Stomach smooth muscle (tissue), 2 donors: Measurements from ENCODE around the gene YKT6.
"Not testable (repeated sequence)": the region's sequence is repeated elsewhere in the genome, so short reads cannot be mapped to it uniquely, and the experiment has no call there.

Experiments used
- H3K27ac ChIP-seq: one replicate; pipeline ENCODE4 v1.7.0; 2013; ENCODE audit warnings: mild to moderate bottlenecking, low read length, inconsistent platforms
- H3K27me3 ChIP-seq, 2 donors: one replicate each; pipeline ENCODE4 v1.7.0; 2013; ENCODE audit warnings: low read length in 2 of 2; ENCODE audit not compliant: insufficient read depth in 2 of 2, control insufficient read depth in 1 of 2
- H3K36me3 ChIP-seq, 2 donors: one replicate each; pipeline ENCODE4 v1.7.0; 2013; ENCODE audit warnings: low read length in 2 of 2; ENCODE audit not compliant: control insufficient read depth in 2 of 2, insufficient read depth in 2 of 2
- H3K4me1 ChIP-seq: one replicate; pipeline ENCODE4 v1.7.0; 2013; ENCODE audit warnings: low read length; ENCODE audit not compliant: control insufficient read depth, insufficient read depth
- H3K4me3 ChIP-seq, 2 donors: one replicate each; pipeline ENCODE4 v1.7.0; 2013; ENCODE audit warnings: low read length in 2 of 2
- H3K9ac ChIP-seq, 2 donors: one replicate each; pipeline ENCODE4 v1.7.0; 2013; ENCODE audit warnings: low read length in 2 of 2, mild to moderate bottlenecking in 1 of 2
- H3K9me3 ChIP-seq, 2 donors: one replicate each; pipeline ENCODE4 v1.7.0; 2013; ENCODE audit warnings: low read length in 2 of 2; ENCODE audit not compliant: control insufficient read depth in 2 of 2
- donor health status: healthy.
- donor health status: Pancreatic carcinoma.

The YKT6 gene

DNA sequence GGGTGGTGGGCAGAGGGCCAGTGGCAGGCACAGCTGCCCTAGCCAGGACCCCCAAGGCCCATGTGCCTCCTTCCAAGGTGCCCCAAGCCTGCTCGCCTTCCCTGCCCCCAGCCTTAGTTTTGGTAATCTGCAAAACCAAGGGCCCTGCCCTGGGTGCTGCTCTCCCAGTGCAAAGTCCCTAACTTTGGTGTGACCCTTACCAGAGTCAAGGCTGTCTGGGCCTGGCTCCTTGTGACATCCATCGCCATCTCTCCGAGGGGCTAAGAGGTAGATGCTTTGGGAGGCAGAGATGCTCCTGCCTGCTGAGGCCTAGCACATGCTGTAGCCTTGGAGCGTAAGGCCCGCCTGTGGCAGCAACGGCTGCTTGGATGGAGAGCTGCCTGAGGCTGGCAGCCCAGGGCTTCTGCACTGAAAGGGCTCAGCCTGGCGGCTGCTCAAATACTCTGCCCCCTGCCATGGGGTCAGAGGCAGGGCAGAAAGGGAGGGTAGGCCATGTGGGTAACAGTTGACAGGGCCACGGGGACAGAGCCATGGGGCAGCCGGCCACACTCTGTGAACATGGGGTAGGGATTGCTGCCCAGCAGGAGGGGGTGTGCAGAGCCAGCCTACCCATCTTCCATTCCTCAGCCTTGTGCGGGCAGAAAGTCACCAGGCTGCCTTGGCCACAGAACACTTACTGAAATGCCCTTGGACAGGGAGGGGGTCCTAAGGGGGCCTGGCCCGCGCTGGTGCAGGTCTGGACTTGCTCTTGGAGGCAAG, 41.7 kb upstream of the YKT6 start:
- Histone ChIP-seq H3K4me1 (no peaks in the 10 kb centered on the region), H3K9ac (no peak overlapping the region), H3K27ac (no peak overlapping the region), H3K27me3 (peaks cover 0 to 2% of the 10 kb centered on the region in 2 donors), H3K4me3 (no peak overlapping the region), H3K9me3 (no peaks in the 10 kb centered on the region), H3K36me3 (no peaks in the 10 kb centered on the region)

DNA sequence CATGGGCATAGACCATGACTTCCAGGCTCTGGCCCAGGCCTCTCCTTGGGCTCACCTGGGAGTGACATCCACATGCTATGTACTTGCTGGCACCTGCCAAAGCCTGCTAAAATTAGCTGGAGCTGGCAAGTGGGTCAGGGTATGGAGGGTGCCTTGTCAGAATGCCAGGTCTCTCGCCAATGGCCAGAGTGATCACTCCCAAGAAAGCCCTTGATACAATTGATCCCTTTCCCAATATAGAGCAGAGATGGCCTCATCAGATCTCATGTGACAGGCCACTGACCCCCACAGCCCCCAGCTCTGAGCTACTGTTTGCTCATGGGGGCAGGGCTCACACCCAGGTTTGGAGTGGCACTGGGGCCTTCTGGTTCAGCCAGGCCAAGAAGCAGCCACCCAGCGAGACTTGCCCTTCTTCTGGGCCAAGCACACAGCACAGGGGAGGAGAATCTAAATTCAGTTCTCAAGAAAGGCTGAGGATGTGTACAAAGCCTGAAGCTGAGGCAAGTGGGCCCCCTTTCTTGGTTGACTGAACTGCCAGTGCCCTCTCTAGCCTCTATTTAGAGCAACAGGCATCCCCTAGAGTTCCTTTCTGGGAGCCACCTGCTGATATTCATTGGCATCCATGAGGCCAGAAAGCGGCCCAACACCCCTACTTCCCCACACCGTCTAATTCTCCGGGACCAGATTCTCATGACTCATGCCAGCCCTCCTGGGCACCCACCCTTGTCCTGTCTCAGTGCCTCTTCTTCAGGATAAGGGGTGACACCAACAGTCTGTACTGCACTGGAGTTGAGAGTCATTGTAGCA, 40.8 kb upstream of the YKT6 start:
- Histone ChIP-seq H3K4me3 (no peak overlapping the region), H3K9me3 (no peaks in the 10 kb centered on the region)

DNA sequence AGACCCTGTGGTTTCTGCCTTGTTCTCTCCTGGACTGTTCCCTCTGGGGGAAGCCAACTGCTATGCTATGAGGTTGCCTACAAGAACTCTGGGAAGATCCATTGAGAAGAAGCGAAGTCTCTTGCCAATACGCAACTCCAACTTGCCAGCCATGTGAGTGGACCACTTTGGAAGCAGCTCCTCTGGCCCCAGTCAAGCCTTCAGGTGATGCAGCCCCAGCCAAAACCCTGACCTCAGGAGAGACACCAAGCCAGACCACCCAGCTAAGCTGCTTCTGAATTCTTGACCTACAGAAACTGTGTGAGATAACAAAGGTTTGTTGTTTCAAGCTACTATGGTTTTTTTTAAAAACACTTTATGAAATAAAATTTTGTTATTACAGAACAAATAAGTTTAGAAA, 39.4 kb upstream of the YKT6 start:
- H3K4me1 ChIP-seq, result no peaks in the 10 kb centered on the region
- H3K4me3 ChIP-seq, result no peak overlapping the region
- H3K9me3 ChIP-seq, result no peaks in the 10 kb centered on the region
- no peak overlapping the region for H3K9ac ChIP-seq
- H3K27me3 ChIP-seq, result peaks cover 0 to 2% of the 10 kb centered on the region in 2 donors
- no peaks in the 10 kb centered on the region for H3K36me3 ChIP-seq
- H3K27ac ChIP-seq, result no peak overlapping the region

More for the DNA sequence above, 40.8 kb upstream of the YKT6 start:
- H3K9ac ChIP-seq, result no peak overlapping the region
- H3K27ac ChIP-seq, result no peak overlapping the region
- H3K4me1 ChIP-seq, result no peaks in the 10 kb centered on the region
- H3K36me3 ChIP-seq, result no peaks in the 10 kb centered on the region
- peaks cover 0 to 2% of the 10 kb centered on the region in 2 donors for H3K27me3 ChIP-seq

DNA sequence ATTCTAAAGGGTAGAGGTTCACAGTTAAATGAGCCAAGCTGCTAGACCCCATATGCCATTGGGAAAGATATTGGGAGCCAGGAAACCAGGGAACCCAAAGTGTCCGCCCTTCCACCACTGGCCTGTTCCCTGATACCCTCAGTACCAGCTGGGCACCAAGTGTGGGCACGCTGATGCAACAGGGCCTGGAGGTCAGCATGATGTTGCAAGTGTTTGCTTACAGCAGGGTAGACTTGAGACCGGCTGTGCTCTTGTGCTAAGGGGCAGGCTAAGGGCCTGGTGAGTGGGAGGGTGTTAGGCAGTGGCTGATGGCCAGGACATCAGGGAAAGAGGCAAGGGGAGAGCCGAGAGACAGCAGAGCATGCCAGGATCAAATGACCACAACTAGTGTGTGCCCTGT, 38.6 kb upstream of the YKT6 start:
- no peaks in the 10 kb centered on the region for H3K4me1 ChIP-seq

DNA sequence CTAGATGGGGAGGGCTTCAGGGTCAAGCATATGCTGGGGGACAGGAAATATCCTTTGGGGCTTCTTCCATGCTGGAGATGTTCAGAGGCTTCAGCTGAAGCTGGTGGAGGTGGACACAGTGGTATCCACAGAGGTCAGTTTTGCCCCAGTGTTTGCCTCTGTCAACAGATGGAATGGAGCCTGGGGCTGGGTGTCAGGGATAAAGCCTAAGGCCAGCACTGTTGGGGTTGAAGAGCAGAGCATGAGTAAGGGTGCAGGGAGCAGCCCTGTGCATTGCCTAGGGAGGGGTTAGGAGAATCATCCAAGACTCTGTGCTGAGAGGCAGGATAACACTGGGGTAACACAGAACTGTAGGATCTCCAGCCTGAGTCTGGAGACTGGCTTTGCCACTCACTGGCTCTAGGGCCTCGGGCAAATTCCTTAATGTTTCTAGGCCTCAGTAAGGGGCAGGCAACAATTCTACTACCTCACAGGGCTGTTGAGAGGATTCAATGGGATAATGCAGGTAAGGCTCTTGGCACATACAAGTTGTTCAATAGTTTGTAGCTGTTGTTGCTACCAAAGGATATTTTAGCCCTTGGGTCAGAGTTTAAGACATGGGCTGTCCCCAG, 37.9 kb upstream of the YKT6 start:
- Histone ChIP-seq H3K9ac (no peak overlapping the region), H3K36me3 (no peaks in the 10 kb centered on the region), H3K27me3 (peaks cover 0 to 2% of the 10 kb centered on the region in 2 donors), H3K9me3 (no peaks in the 10 kb centered on the region), H3K27ac (no peak overlapping the region), H3K4me3 (no peak overlapping the region), H3K4me1 (no peaks in the 10 kb centered on the region)

More for the DNA sequence above, 38.6 kb upstream of the YKT6 start:
- Histone ChIP-seq H3K9ac (no peak overlapping the region), H3K27ac (no peak overlapping the region), H3K9me3 (no peaks in the 10 kb centered on the region), H3K36me3 (no peaks in the 10 kb centered on the region), H3K4me3 (no peak overlapping the region), H3K27me3 (peaks cover 0 to 2% of the 10 kb centered on the region in 2 donors)

DNA sequence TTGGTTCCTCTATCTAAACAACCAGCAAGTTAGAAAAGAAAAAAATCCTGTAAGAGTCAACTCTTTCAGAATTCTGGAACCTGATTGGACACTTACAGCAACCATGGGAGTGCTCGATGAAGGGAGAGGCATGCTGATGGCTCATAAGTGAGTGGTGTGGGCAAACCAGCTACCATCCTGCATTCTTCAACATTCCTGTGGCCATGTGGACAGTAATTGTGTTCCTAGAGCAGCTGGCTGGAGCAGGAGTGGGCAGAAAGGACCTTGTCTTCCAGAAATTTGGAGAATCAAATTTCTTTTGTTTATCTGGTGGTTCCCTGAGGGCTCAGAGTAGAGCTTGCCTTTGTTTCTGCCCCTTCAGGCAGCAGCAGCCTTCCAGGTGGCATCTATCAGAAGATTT, 37.2 kb upstream of the YKT6 start:
- Histone ChIP-seq H3K9me3 (no peaks in the 10 kb centered on the region), H3K9ac (no peak overlapping the region), H3K36me3 (no peaks in the 10 kb centered on the region), H3K4me1 (no peaks in the 10 kb centered on the region), H3K27me3 (peaks cover 0 to 2% of the 10 kb centered on the region in 2 donors), H3K27ac (no peak overlapping the region), H3K4me3 (no peak overlapping the region)

DNA sequence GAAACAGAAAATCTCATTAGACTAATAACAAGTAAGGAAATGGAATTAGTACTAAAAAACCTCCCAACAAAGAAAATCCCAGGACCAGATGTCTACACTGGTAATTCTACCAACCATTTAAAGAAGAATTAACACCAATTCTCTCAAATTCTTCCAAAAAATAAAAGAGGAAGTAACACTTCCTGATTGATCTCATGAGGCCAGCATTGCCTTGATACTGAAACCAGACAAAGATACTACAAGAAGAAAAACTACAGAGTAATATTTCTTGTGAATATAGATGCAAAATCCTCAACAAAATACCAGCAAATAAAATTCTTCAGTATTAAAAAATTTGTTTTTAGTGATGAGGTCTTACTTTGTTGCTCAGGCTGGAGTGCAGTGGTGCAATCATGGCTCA, 32.9 kb upstream of the YKT6 start:
- H3K27ac ChIP-seq, result no peak overlapping the region
- H3K4me1 ChIP-seq, result no peaks in the 10 kb centered on the region

DNA sequence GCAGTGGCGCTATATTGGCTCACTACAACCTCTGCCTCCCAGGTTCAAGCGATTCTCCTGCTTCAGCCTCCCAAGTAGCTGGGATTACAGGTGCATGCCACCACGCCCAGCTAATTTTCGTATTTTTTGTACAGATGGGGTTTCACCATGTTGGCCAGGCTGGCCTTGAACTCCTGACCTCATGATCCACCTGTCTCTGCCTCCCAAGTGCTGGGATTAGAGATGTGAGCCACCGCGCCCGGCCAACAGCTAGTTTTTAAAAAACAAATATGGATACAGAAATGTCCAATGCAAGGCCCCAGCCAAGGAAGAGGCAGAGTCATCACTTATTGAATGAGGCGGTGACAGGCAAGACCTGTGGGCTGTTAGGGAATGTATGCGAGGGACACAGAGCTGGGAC, 28.9 kb upstream of the YKT6 start:
- H3K36me3 ChIP-seq, H3K4me3 ChIP-seq, H3K9me3 ChIP-seq, H3K9ac ChIP-seq, H3K27me3 ChIP-seq, H3K27ac ChIP-seq, H3K4me1 ChIP-seq: not testable (repeated sequence)

More for the DNA sequence above, 32.9 kb upstream of the YKT6 start:
- no peak overlapping the region for H3K4me3 ChIP-seq
- H3K27me3 ChIP-seq, result peaks cover under 1 to 2% of the 10 kb centered on the region in 2 donors
- H3K9me3 ChIP-seq, result no peaks in the 10 kb centered on the region
- H3K9ac ChIP-seq, result no peak overlapping the region
- no peaks in the 10 kb centered on the region for H3K36me3 ChIP-seq

DNA sequence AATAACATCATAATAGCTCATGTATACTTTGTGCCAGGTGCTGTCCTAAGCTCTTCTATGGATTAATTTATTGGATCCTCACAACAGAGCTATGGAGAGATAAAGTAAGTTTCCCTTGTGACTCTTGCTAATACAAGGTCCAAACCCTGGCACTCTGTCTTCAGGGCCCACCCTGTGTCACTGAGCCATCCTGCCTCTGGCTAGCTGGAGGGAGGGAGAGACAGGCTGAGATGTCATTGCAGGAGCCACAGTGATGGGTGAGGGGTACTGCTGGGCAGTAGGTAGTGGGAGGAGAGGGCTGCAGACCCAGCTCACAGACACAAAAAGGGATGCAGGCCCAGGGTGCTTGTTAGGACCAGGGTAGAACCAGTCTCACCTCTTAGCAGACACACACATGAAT, 28.4 kb upstream of the YKT6 start:
- peaks cover 0 to 4% of the 10 kb centered on the region in 2 donors for H3K27me3 ChIP-seq
- no peak overlapping the region for H3K27ac ChIP-seq
- H3K4me1 ChIP-seq, result no peaks in the 10 kb centered on the region
- no peaks in the 10 kb centered on the region for H3K9me3 ChIP-seq
- H3K4me3 ChIP-seq, result no peak overlapping the region
- no peaks in the 10 kb centered on the region for H3K36me3 ChIP-seq
- no peak overlapping the region for H3K9ac ChIP-seq

DNA sequence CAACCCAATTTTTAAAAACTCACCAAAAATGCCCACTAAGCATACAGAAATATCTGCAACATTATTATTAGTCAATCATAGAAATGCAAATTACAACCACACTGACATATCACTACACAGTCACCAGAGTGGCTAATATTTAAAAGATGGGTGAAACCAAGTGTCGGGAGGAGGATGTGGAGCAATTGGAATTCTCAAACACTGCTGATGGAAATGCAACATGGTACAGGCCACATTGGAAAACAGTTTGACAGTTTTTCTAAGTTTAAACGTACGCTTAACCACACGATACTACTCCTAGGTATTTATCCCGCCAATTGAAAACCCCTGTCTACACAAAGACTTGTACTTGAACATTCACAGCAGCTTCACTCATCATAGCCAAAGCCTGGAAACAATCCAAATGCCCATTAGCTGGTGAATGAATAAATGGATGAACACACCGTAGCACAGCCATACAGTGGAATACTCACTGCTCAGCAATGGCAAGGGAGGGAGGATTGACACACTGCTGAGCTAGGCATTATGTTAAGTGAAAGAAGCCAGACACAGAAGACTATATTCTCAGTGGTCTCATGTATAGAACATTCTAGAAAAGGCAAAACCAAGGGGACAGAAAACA, 27.9 kb upstream of the YKT6 start:
- Histone ChIP-seq H3K4me3 (no peak overlapping the region), H3K9me3 (no peaks in the 10 kb centered on the region), H3K27me3 (peaks cover 3 to 4% of the 10 kb centered on the region in 2 donors), H3K4me1 (no peaks in the 10 kb centered on the region), H3K27ac (no peak overlapping the region), H3K9ac (no peak overlapping the region), H3K36me3 (no peaks in the 10 kb centered on the region)
